Measurements from ENCODE around the gene FHAD1.

Gene FHAD1

GRCh38 chr1:15445390-15446122 lies 198.5 kb downstream of the FHAD1 start:
- no peak for DNase-seq

- DNase-seq, result no peak
These were observed 199.2 kb downstream of the FHAD1 start for GRCh38 chr1:15446212-15446611.

All from NCI-H2171 treated with DMSO at 0.1 percent for 48 hours (cell line).